Activated naive CD8-positive, alpha-beta T cell treated with anti-CD3 and anti-CD28 coated beads for 36 hours (primary cell): ENCODE measurements around the gene HAS3. TPM values are rescaled to one million over a fixed set of nuclear protein-coding genes. Genes with fewer than 3 reads are reported as not detected.
"Not testable (repeated sequence)": the region's sequence is repeated elsewhere in the genome, so short reads cannot be mapped to it uniquely, and the experiment has no call there.

ENCODE experiments used
- DNase-seq: peaks from one replicate; pipeline ENCODE4 v3.0.0; 2021
- H3K27ac Mint-ChIP-seq: one replicate; pipeline ENCODE4 v1.8.0; 2022; ENCODE audit warnings: mild to moderate bottlenecking, moderate library complexity, mixed read lengths
- H3K27me3 Mint-ChIP-seq: one replicate; pipeline ENCODE4 v1.8.0; 2022; ENCODE audit warnings: mild to moderate bottlenecking, mixed read lengths
- H3K36me3 Mint-ChIP-seq: one replicate; pipeline ENCODE4 v1.8.0; 2021; ENCODE audit warnings: mild to moderate bottlenecking, mixed read lengths
- H3K4me1 Mint-ChIP-seq: one replicate; pipeline ENCODE4 v1.8.0; 2021; ENCODE audit warnings: mixed read lengths
- H3K4me3 Mint-ChIP-seq: one replicate; pipeline ENCODE4 v1.8.0; 2022; ENCODE audit warnings: mild to moderate bottlenecking, moderate library complexity, mixed read lengths
- H3K9me3 Mint-ChIP-seq: one replicate; pipeline ENCODE4 v1.8.0; 2022; ENCODE audit warnings: mixed read lengths
- total RNA-seq, 2 experiments: library from RNA; stranded (reverse); gene quantifications; one replicate each; pipeline ENCODE4 v1.2.3, GENCODE V29; 2021

HAS3 gene
- under 1 TPM; 0.33 to 0.74 TPM for total RNA-seq

- peaks cover 6% of the 10 kb centered on the region for H3K36me3 Mint-ChIP-seq
- H3K9me3 Mint-ChIP-seq, result no peaks in the 10 kb centered on the region
- peaks cover 41% of the 10 kb centered on the region for H3K27me3 Mint-ChIP-seq
- H3K4me3 Mint-ChIP-seq, result peak within 1 kb of the TSS; percentile 83
- peak; percentile 57 for DNase-seq
- H3K27ac Mint-ChIP-seq, result no peak within 1 kb of the TSS
- H3K4me1 Mint-ChIP-seq, result peaks cover 11% of the 10 kb centered on the region
These were observed at the start of gene HAS3 for GRCh38 chr16:69105501-69106361. HAS3 (plus strand) TSS chr16:69105653; CDS start chr16:69109396, 3,743 bp downstream.

GRCh38 chr16:69055980-69056379, 49.5 kb upstream of the HAS3 start:
- Mint-ChIP-seq H3K27me3 (no peaks in the 10 kb centered on the region), H3K36me3 (no peaks in the 10 kb centered on the region), H3K4me3 (no peak overlapping the region), H3K4me1 (no peaks in the 10 kb centered on the region), H3K27ac (no peak overlapping the region), H3K9me3 (no peaks in the 10 kb centered on the region)
- no peak for DNase-seq

- Mint-ChIP-seq H3K27ac (no peak overlapping the region), H3K27me3 (no peaks in the 10 kb centered on the region), H3K36me3 (no peaks in the 10 kb centered on the region)
These were observed 49.0 kb upstream of the HAS3 start for GRCh38 chr16:69056421-69056820.

DNA sequence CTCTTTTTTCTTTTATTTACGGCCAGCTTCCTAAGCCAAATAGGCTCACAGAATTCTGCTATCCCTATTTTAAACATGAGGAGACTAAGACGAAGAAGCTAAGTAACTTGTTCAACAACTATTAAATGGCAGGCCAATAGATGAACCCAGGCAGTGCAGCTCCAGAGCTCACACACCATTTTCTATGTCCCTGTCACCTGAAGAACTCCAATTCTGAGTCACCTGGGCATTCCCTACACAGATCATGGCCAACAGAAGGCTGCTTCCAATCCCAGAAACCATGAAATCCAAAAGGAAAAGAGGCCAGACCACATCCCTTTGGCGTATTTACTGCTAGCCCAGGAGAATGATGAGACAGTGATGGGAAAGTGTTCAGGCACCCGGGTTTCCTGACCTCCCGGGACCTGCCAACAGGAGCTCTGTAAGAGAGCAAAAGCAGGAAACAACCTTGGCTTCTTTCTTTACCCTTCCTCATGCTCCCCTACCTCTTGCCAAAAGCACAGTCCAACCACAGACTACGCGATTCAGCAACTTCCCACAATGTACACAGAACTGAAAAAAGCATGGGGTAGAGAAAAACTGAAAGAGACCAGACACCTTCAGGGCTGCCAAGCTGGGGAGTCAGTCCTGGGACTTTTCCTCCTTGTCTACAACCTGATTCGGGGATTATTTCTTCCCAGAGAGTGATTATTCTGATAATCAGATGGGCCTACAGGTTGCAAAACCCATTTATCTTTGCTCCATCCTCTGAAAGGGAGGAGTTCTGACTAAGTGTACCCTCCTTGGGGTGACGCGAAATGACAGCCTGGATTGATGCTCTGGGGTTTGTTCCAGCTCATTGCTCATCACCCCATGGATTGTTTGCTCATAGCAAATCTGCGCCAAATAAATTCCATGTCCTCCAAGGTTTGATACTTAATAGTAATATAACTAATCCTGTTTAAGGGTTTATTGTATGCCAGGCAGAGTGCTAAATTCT, 47.8 kb upstream of the HAS3 start:
- Mint-ChIP-seq H3K27me3 (no peaks in the 10 kb centered on the region), H3K36me3 (no peaks in the 10 kb centered on the region), H3K4me3 (no peak overlapping the region), H3K4me1 (no peaks in the 10 kb centered on the region), H3K27ac (no peak overlapping the region), H3K9me3 (no peaks in the 10 kb centered on the region)
- no peak for DNase-seq

More at GRCh38 chr16:69056421-69056820, 49.0 kb upstream of the HAS3 start:
- no peak overlapping the region for H3K4me3 Mint-ChIP-seq
- H3K9me3 Mint-ChIP-seq, result no peaks in the 10 kb centered on the region
- DNase-seq, result no peak
- H3K4me1 Mint-ChIP-seq, result no peaks in the 10 kb centered on the region

- H3K9me3 Mint-ChIP-seq, H3K4me3 Mint-ChIP-seq, H3K27me3 Mint-ChIP-seq, H3K36me3 Mint-ChIP-seq, DNase-seq, H3K27ac Mint-ChIP-seq, H3K4me1 Mint-ChIP-seq: not testable (repeated sequence)
These were observed 42.0 kb upstream of the HAS3 start for GRCh38 chr16:69063491-69063890.

DNA sequence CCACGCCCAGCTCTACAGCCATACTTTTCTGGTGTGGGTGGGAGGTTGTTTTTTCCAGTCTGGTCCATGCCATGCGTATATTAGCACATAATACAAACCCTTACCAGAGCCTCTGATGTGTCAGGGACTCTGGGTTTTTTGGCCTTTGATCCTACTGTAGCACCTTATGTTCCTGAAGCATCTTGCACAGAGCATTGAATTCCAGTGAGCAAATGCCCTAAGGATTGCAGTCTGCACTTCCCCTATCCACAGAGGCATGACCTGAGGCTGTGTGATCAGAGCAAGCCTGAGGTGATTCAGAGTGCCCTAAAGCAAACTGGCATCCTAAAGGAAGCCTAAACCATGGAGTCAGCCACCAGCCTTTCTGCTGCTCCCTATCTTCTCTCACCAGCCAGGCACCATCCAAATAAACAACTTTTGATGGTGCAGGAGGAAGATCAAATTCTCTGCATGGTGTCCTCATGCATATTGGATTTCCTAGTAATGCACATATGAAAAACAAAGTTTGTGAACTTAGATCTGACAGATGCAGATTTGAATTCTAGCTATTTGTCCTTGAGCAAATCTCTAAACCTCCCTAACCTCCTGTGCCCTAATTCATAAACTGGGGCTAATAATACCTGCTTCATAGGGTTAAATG, 41.2 kb upstream of the HAS3 start:
- no peaks in the 10 kb centered on the region for H3K27me3 Mint-ChIP-seq
- no peak overlapping the region for H3K4me3 Mint-ChIP-seq
- H3K4me1 Mint-ChIP-seq, result no peaks in the 10 kb centered on the region
- H3K27ac Mint-ChIP-seq, result no peak overlapping the region
- DNase-seq, result no peak
- H3K36me3 Mint-ChIP-seq, result no peaks in the 10 kb centered on the region
- H3K9me3 Mint-ChIP-seq, result no peaks in the 10 kb centered on the region

DNA sequence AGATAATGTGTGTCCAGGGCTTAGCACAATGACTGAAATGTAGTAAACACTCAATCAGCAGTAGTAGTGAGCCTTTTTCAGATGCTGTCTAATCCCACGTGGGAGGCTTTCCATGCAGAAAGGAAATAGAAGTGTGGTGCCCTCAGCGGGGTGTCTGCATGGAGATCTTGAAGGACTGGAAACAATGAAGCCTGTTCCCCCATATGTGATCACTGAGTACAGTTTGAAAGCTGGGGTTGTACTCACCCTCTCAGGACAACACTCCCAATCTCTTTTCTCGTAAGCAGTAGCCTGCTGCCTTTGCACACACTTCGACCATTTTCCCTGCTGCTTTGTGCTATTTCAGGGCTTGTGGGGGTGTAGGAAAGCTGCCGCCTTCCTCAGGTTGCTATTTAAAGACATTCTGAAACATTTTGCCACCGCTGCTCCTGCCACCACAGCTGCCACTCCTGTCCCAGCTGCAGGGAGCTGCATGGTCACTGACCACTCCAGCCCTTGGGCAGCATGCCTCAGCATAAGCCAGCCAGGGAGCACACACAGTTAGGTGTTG, 40.6 kb upstream of the HAS3 start:
- Mint-ChIP-seq H3K27me3 (no peaks in the 10 kb centered on the region), H3K36me3 (no peaks in the 10 kb centered on the region), H3K9me3 (no peaks in the 10 kb centered on the region), H3K4me1 (no peaks in the 10 kb centered on the region), H3K4me3 (no peak overlapping the region), H3K27ac (no peak overlapping the region)
- no peak for DNase-seq

- no peaks in the 10 kb centered on the region for H3K4me1 Mint-ChIP-seq
- no peak overlapping the region for H3K27ac Mint-ChIP-seq
- H3K36me3 Mint-ChIP-seq, result no peaks in the 10 kb centered on the region
- H3K4me3 Mint-ChIP-seq, result no peak overlapping the region
- DNase-seq, result no peak
- no peaks in the 10 kb centered on the region for H3K27me3 Mint-ChIP-seq
- no peaks in the 10 kb centered on the region for H3K9me3 Mint-ChIP-seq
These were observed 35.9 kb upstream of the HAS3 start for GRCh38 chr16:69069504-69069903.

DNA sequence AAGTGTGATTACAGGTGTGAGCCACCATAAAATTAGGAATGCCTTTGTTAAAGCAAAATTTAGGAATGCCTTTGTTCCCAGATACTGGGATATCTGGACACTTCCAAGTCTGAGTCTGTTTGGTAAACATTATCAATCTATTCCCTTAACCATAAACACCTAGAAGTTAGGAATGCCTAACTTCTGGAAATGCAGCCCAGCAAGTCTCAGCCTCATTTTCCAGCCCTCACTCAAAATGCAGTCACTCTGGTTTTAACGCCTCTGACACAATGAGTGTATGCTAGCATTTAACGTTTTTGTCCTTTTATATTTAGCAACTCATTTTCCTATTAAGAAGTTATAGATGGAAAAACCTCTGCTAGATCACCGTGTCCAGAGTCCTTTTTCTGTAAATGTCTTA, 34.4 kb upstream of the HAS3 start:
- H3K27ac Mint-ChIP-seq, result no peak overlapping the region
- DNase-seq, result no peak

GRCh38 chr16:69072640-69072974, 32.8 kb upstream of the HAS3 start:
- Mint-ChIP-seq H3K27me3 (no peaks in the 10 kb centered on the region), H3K9me3 (no peaks in the 10 kb centered on the region), H3K27ac (no peak overlapping the region), H3K4me1 (no peaks in the 10 kb centered on the region), H3K4me3 (no peak overlapping the region), H3K36me3 (no peaks in the 10 kb centered on the region)
- DNase-seq, result no peak

More for the DNA sequence above, 34.4 kb upstream of the HAS3 start:
- no peaks in the 10 kb centered on the region for H3K36me3 Mint-ChIP-seq
- no peaks in the 10 kb centered on the region for H3K27me3 Mint-ChIP-seq
- no peaks in the 10 kb centered on the region for H3K4me1 Mint-ChIP-seq
- H3K9me3 Mint-ChIP-seq, result no peaks in the 10 kb centered on the region
- H3K4me3 Mint-ChIP-seq, result no peak overlapping the region

GRCh38 chr16:69073181-69073702, 32.2 kb upstream of the HAS3 start:
- no peak for DNase-seq
- Mint-ChIP-seq H3K27me3 (no peaks in the 10 kb centered on the region), H3K36me3 (no peaks in the 10 kb centered on the region), H3K27ac (no peak overlapping the region), H3K4me3 (no peak overlapping the region), H3K9me3 (no peaks in the 10 kb centered on the region), H3K4me1 (no peaks in the 10 kb centered on the region)

- H3K4me3 Mint-ChIP-seq, result no peak overlapping the region
- no peak for DNase-seq
- no peak overlapping the region for H3K27ac Mint-ChIP-seq
- no peaks in the 10 kb centered on the region for H3K36me3 Mint-ChIP-seq
- no peaks in the 10 kb centered on the region for H3K9me3 Mint-ChIP-seq
- H3K27me3 Mint-ChIP-seq, result no peaks in the 10 kb centered on the region
- H3K4me1 Mint-ChIP-seq, result no peaks in the 10 kb centered on the region
These were observed 28.2 kb upstream of the HAS3 start for GRCh38 chr16:69077251-69077650.

DNA sequence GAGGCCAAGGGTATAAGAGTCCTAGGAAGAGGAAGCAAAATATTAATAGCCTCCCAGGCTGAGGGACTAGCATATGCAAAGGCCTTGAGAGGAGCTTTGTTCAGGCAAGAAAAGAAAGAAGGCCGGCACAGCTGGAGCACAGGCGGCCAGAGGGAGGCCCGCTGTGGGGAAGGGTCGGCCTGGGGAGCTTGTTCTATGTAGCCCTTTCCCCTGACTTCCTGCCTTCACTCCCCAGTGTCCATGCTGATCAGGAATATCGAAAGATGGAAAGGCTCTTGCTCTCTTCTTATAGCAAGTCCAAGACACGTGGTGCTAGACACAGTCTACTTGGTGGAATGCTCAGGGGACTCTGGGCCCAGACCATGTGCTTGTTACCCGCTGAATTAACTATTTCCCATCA, 27.4 kb upstream of the HAS3 start:
- Mint-ChIP-seq H3K27ac (no peak overlapping the region), H3K36me3 (no peaks in the 10 kb centered on the region), H3K27me3 (no peaks in the 10 kb centered on the region), H3K4me1 (no peaks in the 10 kb centered on the region), H3K4me3 (no peak overlapping the region), H3K9me3 (no peaks in the 10 kb centered on the region)
- DNase-seq, result no peak

DNA sequence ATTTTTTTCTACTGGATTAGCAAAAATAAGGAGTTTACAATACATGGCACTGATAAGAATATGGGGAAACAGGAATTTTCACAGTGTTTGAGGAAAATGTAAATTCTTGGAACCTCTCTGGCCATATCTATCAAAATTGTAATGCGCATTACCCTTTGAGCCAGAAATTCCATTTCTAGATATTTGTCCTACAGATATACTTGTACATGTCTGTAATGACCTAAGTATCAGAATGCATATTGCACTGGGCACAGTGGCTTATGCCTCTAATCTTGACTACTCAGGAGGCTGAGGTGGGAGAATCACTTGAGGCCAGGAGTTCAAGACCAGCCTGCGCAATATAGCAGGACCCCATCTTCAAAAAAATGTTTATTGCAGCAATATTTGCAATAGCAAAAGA, 25.8 kb upstream of the HAS3 start:
- Mint-ChIP-seq H3K27me3 (no peaks in the 10 kb centered on the region), H3K27ac (no peak overlapping the region), H3K36me3 (no peaks in the 10 kb centered on the region), H3K4me3 (no peak overlapping the region), H3K4me1 (no peaks in the 10 kb centered on the region), H3K9me3 (no peaks in the 10 kb centered on the region)
- no peak for DNase-seq
